IPS-15b (cell line): Measurements from ENCODE around the gene MYL11.
"Not testable (repeated sequence)": the region's sequence is repeated elsewhere in the genome, so short reads cannot be mapped to it uniquely, and the experiment has no call there.

ENCODE experiments used
- H3K27me3 ChIP-seq: one replicate; pipeline ENCODE4 v1.6.1; 2013; ENCODE audit warnings: low read length; ENCODE audit not compliant: control insufficient read depth, insufficient read depth
- H3K36me3 ChIP-seq: one replicate; pipeline ENCODE4 v1.6.1; 2013; ENCODE audit warnings: low read length; ENCODE audit not compliant: control insufficient read depth, insufficient read depth
- H3K4me1 ChIP-seq: one replicate; pipeline ENCODE4 v1.6.1; 2013; ENCODE audit warnings: mild to moderate bottlenecking, low read length; ENCODE audit not compliant: control insufficient read depth, insufficient read depth
- H3K4me3 ChIP-seq: one replicate; pipeline ENCODE4 v1.5.1; 2013; ENCODE audit warnings: low read depth, low read length
- H3K9ac ChIP-seq: one replicate; pipeline ENCODE4 v1.6.1; 2013; ENCODE audit warnings: low read depth, mild to moderate bottlenecking, low read length
- H3K9me3 ChIP-seq: one replicate; pipeline ENCODE4 v1.6.1; 2013; ENCODE audit warnings: mild to moderate bottlenecking, low read length; ENCODE audit not compliant: control insufficient read depth, insufficient read depth

Gene MYL11

DNA sequence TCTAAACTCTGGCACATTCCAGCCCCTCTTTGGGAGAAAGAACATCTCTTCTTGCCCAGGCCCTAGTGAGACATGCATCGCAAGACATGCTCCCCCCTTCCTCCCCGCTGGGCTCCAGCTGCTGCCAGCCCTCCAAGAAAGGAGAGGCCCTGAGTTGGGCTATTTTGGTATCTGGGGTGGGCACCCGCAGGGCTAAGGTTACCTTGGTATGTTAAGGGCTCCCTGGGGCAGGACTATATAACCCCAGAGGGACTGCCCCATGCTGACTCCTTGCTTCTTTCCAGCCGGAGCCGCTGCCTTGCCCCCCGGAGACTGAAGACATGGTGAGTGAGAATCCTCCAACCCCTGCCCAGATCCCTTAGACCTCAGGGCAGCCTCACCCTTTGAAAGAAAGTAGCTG, at the start of gene MYL11:
MYL11 (plus strand) TSS at position 265 of the 400 bp plus-strand sequence; CDS start at position 321, 56 bp downstream.
- Histone ChIP-seq H3K9me3 (no peaks in the 10 kb centered on the region), H3K36me3 (no peaks in the 10 kb centered on the region), H3K27me3 (no peaks in the 10 kb centered on the region), H3K4me3 (no peak within 1 kb of the TSS), H3K9ac (no peak within 1 kb of the TSS), H3K4me1 (no peaks in the 10 kb centered on the region)

- not testable (repeated sequence) for H3K4me1 ChIP-seq, H3K36me3 ChIP-seq, H3K9me3 ChIP-seq, H3K27me3 ChIP-seq
- Histone ChIP-seq H3K9ac (peak overlapping the region; percentile 16), H3K4me3 (peak overlapping the region; percentile 53)
Observed at GRCh38 chr16:30334473-30334989, 40.1 kb upstream of the MYL11 start.

DNA sequence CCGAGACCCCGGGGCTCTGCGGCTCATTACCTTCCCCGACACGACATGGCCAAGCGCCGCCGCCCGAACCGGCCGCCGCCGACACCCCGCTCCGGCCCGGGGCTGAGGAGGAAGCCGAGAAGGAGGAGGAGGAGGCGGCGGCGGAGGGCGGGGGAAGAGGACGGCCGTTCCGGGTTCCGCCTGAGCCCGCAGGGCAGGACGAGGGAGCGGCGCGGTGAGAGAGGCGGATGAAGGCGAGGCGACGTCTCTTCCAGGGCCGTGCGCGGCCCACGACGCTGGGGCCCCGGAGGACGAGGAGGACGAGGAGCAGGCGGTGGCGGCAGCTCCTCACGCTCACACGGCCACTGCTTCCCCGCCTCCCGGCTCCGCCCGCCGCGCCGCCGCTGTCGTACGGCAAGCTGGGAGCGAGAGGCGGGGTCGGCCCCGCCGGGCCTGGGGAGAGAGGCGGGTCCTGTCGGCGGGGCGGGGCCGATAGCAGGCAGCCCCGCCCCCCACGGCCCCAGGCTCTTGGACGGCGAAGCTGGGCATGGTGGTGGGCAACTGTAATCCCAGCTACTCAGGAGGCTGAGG, 39.5 kb upstream of the MYL11 start:
- H3K9ac ChIP-seq, H3K4me1 ChIP-seq, H3K36me3 ChIP-seq, H3K9me3 ChIP-seq, H3K27me3 ChIP-seq: not testable (repeated sequence)
- peak overlapping the region; percentile 72 for H3K4me3 ChIP-seq

- peak overlapping the region; percentile 26 for H3K4me3 ChIP-seq
- no peaks in the 10 kb centered on the region for H3K27me3 ChIP-seq
- no peaks in the 10 kb centered on the region for H3K9me3 ChIP-seq
- H3K36me3 ChIP-seq, result no peaks in the 10 kb centered on the region
- no peak overlapping the region for H3K9ac ChIP-seq
- H3K4me1 ChIP-seq, result peaks cover 4% of the 10 kb centered on the region
Observed at GRCh38 chr16:30335598-30336474, 38.8 kb upstream of the MYL11 start.

DNA sequence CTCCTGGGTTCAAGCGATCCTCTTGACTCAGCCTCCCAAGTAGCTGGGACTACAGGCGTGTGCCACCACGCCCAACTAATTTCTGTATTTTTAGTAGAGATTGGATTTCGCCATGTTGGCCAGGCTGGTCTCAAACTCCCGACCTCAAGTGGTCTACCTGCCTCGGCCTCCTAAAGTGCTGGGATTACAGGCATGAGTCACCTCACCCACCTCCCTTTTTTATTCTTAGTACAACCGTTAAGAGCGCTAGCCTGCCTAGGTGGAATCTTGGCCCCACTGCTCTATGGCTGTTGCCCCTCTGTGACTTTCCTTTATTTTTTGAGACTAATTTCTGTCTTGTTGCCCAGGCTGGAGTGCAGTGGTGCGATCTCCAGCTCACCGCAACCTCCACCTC, 36.6 kb upstream of the MYL11 start:
- H3K4me3 ChIP-seq, H3K36me3 ChIP-seq, H3K9ac ChIP-seq, H3K9me3 ChIP-seq, H3K4me1 ChIP-seq, H3K27me3 ChIP-seq: not testable (repeated sequence)

GRCh38 chr16:30338715-30339114, 35.9 kb upstream of the MYL11 start:
- not testable (repeated sequence) for H3K9ac ChIP-seq, H3K4me3 ChIP-seq, H3K9me3 ChIP-seq, H3K36me3 ChIP-seq, H3K27me3 ChIP-seq, H3K4me1 ChIP-seq

DNA sequence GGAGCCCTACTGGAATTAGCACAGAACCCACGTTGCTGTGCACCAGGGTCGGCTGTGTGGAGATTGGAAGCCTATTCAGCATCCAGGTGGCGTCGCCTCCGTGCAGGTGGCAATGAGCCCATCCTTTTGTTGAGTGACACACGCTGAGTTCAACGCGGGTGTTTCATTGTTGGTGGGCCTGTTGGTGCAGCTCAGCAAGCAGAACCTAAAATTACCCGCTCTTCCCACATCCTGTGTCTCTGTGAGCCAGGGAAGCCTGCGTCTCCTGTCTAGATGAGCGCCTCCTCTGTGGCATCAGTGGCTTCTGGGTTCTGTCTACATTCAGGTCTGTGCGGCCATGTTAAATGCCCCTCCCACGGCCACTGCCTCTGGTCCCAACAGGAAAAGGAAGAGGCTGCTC, 34.0 kb upstream of the MYL11 start:
- H3K4me3 ChIP-seq, result no peak overlapping the region

DNA sequence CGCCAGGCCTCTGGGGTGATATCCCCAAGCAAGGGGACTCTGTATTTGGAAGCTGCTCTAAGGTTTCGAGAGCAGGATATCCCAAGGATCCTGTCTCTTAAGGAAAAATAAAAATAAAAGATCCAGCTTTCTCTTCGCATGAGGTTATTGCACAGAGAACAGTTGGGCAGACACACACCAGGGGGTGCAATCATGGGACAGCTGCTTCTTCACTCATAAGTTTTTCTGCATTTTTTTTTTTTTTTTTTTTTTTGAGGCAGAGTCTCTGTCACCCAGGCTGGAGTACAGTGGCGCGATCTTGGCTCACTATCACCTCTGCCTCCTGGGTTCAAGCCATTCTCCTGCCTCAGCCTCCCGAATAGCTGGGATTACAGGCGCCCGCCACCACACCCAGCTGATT, 32.6 kb upstream of the MYL11 start:
- not testable (repeated sequence) for H3K4me3 ChIP-seq, H3K9me3 ChIP-seq, H3K9ac ChIP-seq, H3K27me3 ChIP-seq, H3K4me1 ChIP-seq, H3K36me3 ChIP-seq

More for the DNA sequence above, 34.0 kb upstream of the MYL11 start:
- Histone ChIP-seq H3K9ac (no peak overlapping the region), H3K36me3 (no peaks in the 10 kb centered on the region), H3K27me3 (no peaks in the 10 kb centered on the region), H3K4me1 (peaks cover 2% of the 10 kb centered on the region), H3K9me3 (no peaks in the 10 kb centered on the region)

GRCh38 chr16:30342751-30343490, 31.7 kb upstream of the MYL11 start:
- no peaks in the 10 kb centered on the region for H3K4me1 ChIP-seq
- no peak overlapping the region for H3K9ac ChIP-seq
- H3K9me3 ChIP-seq, result no peaks in the 10 kb centered on the region
- H3K4me3 ChIP-seq, result no peak overlapping the region
- H3K27me3 ChIP-seq, result no peaks in the 10 kb centered on the region
- no peaks in the 10 kb centered on the region for H3K36me3 ChIP-seq

GRCh38 chr16:30343491-30343820, 31.1 kb upstream of the MYL11 start:
- H3K36me3 ChIP-seq, H3K4me3 ChIP-seq, H3K27me3 ChIP-seq, H3K4me1 ChIP-seq, H3K9ac ChIP-seq, H3K9me3 ChIP-seq: not testable (repeated sequence)

GRCh38 chr16:30346286-30346685, 28.3 kb upstream of the MYL11 start:
- Histone ChIP-seq H3K9me3 (no peaks in the 10 kb centered on the region), H3K27me3 (no peaks in the 10 kb centered on the region), H3K4me1 (no peaks in the 10 kb centered on the region), H3K36me3 (peaks cover 9% of the 10 kb centered on the region), H3K4me3 (no peak overlapping the region), H3K9ac (no peak overlapping the region)

- H3K4me3 ChIP-seq, result no peak overlapping the region
- no peaks in the 10 kb centered on the region for H3K9me3 ChIP-seq
- H3K27me3 ChIP-seq, result no peaks in the 10 kb centered on the region
- peaks cover 25% of the 10 kb centered on the region for H3K36me3 ChIP-seq
- H3K4me1 ChIP-seq, result no peaks in the 10 kb centered on the region
- no peak overlapping the region for H3K9ac ChIP-seq
Observed at GRCh38 chr16:30348113-30348512, 26.5 kb upstream of the MYL11 start.
